Neural progenitor cell (in vitro differentiated cells): ENCODE measurements around the gene TUNAR.

ENCODE experiments used
- EZH2 ChIP-seq: fragments of 200-600 bp; sonication (generic); IDR thresholded peaks from 2 replicates; pipeline ENCODE4 v1.6.1; 2017; ENCODE audit warnings: antibody characterized with exemption, mild to moderate bottlenecking, moderate library complexity
- TF ChIP-seq, protein P1 (sequence below): fragments of 200-600 bp; sonication (generic); IDR thresholded peaks from 2 replicates; pipeline ENCODE4 v1.5.1; 2017; ENCODE audit warnings: antibody characterized with exemption, mild to moderate bottlenecking

- TF ChIP-seq EZH2 = no peak
- TF ChIP-seq, protein P1, sequence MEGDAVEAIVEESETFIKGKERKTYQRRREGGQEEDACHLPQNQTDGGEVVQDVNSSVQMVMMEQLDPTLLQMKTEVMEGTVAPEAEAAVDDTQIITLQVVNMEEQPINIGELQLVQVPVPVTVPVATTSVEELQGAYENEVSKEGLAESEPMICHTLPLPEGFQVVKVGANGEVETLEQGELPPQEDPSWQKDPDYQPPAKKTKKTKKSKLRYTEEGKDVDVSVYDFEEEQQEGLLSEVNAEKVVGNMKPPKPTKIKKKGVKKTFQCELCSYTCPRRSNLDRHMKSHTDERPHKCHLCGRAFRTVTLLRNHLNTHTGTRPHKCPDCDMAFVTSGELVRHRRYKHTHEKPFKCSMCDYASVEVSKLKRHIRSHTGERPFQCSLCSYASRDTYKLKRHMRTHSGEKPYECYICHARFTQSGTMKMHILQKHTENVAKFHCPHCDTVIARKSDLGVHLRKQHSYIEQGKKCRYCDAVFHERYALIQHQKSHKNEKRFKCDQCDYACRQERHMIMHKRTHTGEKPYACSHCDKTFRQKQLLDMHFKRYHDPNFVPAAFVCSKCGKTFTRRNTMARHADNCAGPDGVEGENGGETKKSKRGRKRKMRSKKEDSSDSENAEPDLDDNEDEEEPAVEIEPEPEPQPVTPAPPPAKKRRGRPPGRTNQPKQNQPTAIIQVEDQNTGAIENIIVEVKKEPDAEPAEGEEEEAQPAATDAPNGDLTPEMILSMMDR = no peak
Measured at GRCh38 chr14:95903616-95904107, 27.0 kb downstream of the TUNAR start.
